Bronchial epithelial cell (primary cell): ENCODE data around the gene NEK4. TPM values are rescaled to one million over a fixed set of nuclear protein-coding genes. Genes with fewer than 3 reads are reported as not detected.

Experiments used
- DNase-seq: peaks from one replicate; pipeline ENCODE4 v3.0.0-alpha.2; 2010; ENCODE audit warnings: low read depth
- FAIRE-seq: peaks from 2 replicates; lab custom pipeline; 2011; peaks lifted over from hg19 to GRCh38; lab: Jason Lieb, UNC
- H3K27me3 ChIP-seq: 2 replicates; pipeline ENCODE4 v1.5.1; 2011; ENCODE audit warnings: low read length; ENCODE audit not compliant: control insufficient read depth, insufficient read depth
- H3K36me3 ChIP-seq: 2 replicates; pipeline ENCODE4 v1.5.1; 2011; ENCODE audit warnings: low read length; ENCODE audit not compliant: control insufficient read depth, insufficient read depth
- H3K4me3 ChIP-seq: 2 replicates; pipeline ENCODE4 v1.5.1; 2011; ENCODE audit warnings: mild to moderate bottlenecking, low read depth, low read length, control low read depth
- total RNA-seq: library from RNA; depleted of rRNA; stranded (reverse); fragments of >200 nt; gene quantifications from 2 replicates; pipeline ENCODE4 v1.2.1, GENCODE V29; 2014
- TF ChIP-seq, protein P1 (sequence below): IDR thresholded peaks from 2 replicates; pipeline ENCODE4 v1.5.1; 2011; ENCODE audit warnings: mild to moderate bottlenecking, moderate library complexity, low read length, control low read depth, inconsistent platforms; ENCODE audit not compliant: insufficient read depth, severe bottlenecking

Gene NEK4
- total RNA-seq, 1 donor from 2014 or later: 20.5 TPM

DNA sequence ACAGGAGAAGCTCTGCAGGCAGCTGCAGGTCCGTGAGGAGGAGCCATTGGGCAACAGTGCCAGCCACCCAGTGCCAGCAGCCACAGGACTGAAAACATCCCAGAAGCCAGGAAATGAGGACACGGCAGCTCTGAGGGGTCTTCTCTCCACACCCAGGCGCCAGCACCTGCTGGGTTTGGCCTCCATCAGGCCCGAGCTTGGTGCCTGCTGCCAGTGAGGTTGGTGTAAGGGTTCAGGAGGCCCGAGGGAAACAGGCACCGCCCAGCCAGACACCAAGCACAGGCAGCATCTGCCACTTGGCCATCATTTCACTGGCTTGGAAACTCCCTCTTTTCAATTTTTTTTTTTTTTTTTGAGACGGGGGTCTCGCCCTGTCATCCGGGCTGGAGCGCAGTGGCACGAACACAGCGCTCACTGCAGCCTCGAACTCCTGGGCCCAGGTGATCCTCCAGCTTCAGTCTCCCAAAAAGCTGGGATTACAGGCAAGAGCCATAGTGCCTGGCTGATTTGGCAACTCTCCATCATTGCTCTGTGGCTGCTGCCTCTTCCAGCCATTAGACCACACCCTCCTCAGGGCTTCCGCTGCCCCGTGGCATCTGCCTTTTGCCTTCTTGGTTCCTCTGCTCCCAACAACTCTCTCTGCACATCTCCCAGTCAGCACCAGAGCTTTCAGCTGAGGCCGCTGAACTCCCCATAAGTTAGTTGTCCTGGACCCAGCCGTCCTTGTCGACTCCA lies 22.4 kb upstream of the NEK4 start:
- no peaks in the 10 kb centered on the region for H3K36me3 ChIP-seq
- DNase-seq (no peak), FAIRE-seq (no peak)
- TF ChIP-seq, protein P1, sequence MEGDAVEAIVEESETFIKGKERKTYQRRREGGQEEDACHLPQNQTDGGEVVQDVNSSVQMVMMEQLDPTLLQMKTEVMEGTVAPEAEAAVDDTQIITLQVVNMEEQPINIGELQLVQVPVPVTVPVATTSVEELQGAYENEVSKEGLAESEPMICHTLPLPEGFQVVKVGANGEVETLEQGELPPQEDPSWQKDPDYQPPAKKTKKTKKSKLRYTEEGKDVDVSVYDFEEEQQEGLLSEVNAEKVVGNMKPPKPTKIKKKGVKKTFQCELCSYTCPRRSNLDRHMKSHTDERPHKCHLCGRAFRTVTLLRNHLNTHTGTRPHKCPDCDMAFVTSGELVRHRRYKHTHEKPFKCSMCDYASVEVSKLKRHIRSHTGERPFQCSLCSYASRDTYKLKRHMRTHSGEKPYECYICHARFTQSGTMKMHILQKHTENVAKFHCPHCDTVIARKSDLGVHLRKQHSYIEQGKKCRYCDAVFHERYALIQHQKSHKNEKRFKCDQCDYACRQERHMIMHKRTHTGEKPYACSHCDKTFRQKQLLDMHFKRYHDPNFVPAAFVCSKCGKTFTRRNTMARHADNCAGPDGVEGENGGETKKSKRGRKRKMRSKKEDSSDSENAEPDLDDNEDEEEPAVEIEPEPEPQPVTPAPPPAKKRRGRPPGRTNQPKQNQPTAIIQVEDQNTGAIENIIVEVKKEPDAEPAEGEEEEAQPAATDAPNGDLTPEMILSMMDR: no peak
- peaks cover 3% of the 10 kb centered on the region for H3K27me3 ChIP-seq
- no peak overlapping the region for H3K4me3 ChIP-seq

DNA sequence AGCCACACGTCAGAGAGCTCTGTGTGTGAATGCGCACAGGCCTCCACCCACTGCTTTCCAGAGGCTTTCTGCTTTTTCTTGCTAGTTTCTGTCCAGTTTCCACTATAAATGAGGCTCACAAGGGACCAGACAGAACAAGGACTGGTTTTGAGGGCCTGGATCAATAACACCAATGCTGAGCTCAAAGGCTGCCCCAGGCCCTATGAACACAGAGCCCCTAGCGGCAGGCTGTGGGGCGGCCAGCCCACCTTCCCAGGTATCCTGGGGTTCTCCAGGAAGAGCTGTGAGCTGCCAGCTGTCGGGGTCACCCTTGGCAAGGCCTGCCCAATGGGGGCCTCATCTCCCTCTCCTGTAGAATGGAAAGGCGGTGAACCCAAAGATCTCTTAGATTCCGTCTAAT lies 21.7 kb upstream of the NEK4 start:
- DNase-seq: no peak
- FAIRE-seq: no peak
- Histone ChIP-seq H3K36me3 (no peaks in the 10 kb centered on the region), H3K27me3 (peaks cover 5% of the 10 kb centered on the region), H3K4me3 (no peak overlapping the region)
- TF ChIP-seq, protein P1: peak; percentile 11

DNA sequence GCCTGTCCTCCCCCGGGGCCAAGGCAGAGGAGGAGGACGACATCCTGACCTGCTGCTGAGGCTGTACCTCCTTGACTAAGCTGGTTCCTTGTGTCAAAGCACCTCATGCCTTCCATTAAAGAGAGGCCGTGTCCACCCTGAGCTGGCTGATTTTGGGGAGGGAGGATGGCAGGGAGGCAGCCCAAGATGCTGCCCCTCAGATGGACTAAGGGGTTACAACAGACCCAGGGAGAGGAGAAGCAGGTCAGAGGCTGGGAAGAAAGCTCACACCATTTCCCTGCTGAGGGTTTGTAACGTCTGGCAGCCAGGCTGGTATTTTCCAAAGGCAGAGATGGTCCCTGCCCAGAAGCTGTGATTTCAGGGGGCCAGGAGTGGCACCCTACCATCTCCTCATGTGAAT lies 21.2 kb upstream of the NEK4 start:
- Histone ChIP-seq H3K36me3 (no peaks in the 10 kb centered on the region), H3K27me3 (peaks cover 5% of the 10 kb centered on the region), H3K4me3 (no peak overlapping the region)
- FAIRE-seq (peak; percentile 28), DNase-seq (no peak)
- TF ChIP-seq, protein P1: no peak

DNA sequence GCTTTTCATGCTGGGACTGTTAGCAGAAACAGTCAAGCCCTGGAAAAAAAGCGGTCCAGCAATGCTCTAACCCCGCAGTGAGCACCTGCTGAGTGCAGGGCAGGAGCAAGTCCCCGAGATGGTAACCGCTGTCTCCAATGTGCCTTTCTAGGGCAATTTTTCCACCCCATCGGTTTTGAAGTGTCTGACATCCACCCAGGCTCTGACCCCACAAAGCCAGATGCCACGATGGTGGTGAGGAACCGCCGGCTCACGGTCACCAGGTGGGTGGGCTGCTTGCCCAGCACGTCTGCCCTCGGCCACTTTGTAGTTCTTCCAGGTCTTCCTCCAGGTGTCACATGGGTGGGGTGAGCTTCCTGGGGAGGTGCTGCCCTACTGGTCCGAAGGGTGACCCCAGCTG lies 20.6 kb upstream of the NEK4 start:
- no peak overlapping the region for H3K4me3 ChIP-seq
- FAIRE-seq (no peak), DNase-seq (no peak)
- H3K36me3 ChIP-seq: no peaks in the 10 kb centered on the region
- peaks cover 5% of the 10 kb centered on the region for H3K27me3 ChIP-seq
- TF ChIP-seq, protein P1: no peak

DNA sequence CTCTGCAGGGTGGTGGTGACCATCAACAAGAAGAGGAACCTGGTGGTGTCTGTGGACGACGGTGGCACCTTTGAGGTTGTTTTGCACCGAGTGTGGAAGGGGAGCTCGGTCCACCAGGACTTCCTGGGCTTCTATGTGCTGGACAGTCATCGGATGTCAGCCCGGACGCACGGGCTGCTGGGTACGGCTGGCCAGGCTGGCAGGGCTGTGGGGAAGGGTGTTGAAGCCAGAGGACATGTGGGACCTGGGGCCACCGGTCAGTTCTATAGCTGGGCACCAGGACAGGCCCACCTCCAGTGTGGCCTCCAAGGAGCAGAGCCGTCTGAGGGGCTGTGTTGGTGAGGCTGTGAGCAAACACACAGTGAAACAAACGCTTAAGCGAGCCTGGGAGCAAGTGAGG lies 20.0 kb upstream of the NEK4 start:
- no peaks in the 10 kb centered on the region for H3K36me3 ChIP-seq
- peaks cover 5% of the 10 kb centered on the region for H3K27me3 ChIP-seq
- H3K4me3 ChIP-seq: no peak overlapping the region
- no peak for DNase-seq
- no peak for FAIRE-seq
- TF ChIP-seq, protein P1: no peak

DNA sequence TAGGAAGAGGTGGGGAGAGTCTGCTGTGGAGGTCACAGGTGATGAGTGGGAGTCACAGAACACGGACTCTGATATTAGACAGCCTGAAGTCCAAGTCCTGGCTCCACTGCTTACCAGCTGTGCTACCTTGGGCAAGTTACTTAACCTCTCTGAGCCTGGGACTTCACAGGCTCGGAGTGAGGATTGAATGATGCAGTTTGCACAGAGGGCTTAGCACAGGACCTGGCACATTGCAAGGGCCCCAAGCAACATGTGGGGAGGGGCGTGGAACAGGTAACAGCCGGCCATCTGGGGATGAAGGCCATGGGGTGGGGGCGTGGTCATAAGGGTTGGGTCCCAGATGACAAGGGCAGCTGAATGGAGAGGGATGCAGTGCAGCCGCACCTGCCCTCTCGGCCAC lies 19.6 kb upstream of the NEK4 start:
- FAIRE-seq: no peak
- DNase-seq: no peak
- TF ChIP-seq, protein P1: no peak
- H3K36me3 ChIP-seq: no peaks in the 10 kb centered on the region
- no peak overlapping the region for H3K4me3 ChIP-seq
- H3K27me3 ChIP-seq: peaks cover 5% of the 10 kb centered on the region
